WTC11 (cell line): ENCODE results near the gene AMBRA1.

ENCODE experiments used
- JUN ChIP-seq: sonication (generic); formaldehyde crosslinking; IDR thresholded peaks from 2 replicates; pipeline ENCODE4 v1.8.0; 2023; ENCODE audit warnings: mild to moderate bottlenecking, missing genetic modification reagents
- SOX15 ChIP-seq: fragments of 250-450 bp; sonication (Bioruptor Pico); IDR thresholded peaks from 2 replicates; pipeline ENCODE4 v1.9.0; 2021; ENCODE audit warnings: mild to moderate bottlenecking
- SP1 ChIP-seq: sonication (generic); formaldehyde crosslinking; conservative IDR thresholded peaks from 2 replicates; pipeline ENCODE4 v1.8.1; 2022; ENCODE audit warnings: missing genetic modification reagents
- TCF7 ChIP-seq: sonication (generic); formaldehyde crosslinking; IDR thresholded peaks from 2 replicates; pipeline ENCODE4 v1.8.0; 2022; ENCODE audit warnings: mild to moderate bottlenecking, low read depth, missing genetic modification reagents, moderate library complexity
- TF ChIP-seq, protein P1 (sequence below): fragments of 200-600 bp; IDR thresholded peaks from 2 replicates; pipeline ENCODE4 v1.8.0; 2022; ENCODE audit warnings: antibody characterized with exemption
- TF ChIP-seq, protein P2 (sequence below): sonication (generic); formaldehyde crosslinking; conservative IDR thresholded peaks from 2 replicates; pipeline ENCODE4 v1.8.1; 2022; ENCODE audit warnings: mild to moderate bottlenecking, missing genetic modification reagents
- TF ChIP-seq, protein P3 (sequence below): sonication (generic); formaldehyde crosslinking; IDR thresholded peaks from 2 replicates; pipeline ENCODE4 v1.8.1; 2023; ENCODE audit warnings: mild to moderate bottlenecking, missing genetic modification reagents, moderate library complexity
- TF ChIP-seq, protein P4 (sequence below): sonication (generic); formaldehyde crosslinking; IDR thresholded peaks from 2 replicates; pipeline ENCODE4 v1.8.0; 2022; ENCODE audit warnings: mild to moderate bottlenecking, missing genetic modification reagents

DNA sequence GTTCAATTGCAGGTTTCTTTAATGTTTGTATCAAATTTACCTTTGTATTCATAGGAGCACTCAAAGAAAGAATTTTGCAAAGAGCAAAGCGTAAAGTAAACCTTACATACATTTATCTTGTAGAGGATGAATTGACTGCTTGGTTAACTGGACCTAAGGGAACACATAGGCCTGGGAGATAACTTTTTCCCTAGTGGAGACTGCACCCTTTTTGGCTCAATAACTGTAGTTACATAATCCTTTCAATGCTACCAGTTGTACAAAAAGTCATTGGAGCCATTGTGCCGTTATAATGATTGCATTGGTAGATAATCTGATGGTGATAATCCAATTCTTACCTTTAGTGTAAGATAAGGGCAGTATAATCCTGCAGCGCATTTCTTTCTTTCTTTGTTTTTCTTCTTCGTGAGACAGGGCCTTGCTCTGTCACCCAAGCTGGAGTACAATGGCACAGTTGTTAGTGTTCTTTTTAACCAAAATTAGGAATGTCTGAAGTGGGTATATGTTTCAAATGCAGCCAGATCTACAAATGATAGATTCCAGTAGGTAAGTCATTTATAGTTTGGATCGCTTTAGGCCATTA, 41.8 kb upstream of the AMBRA1 start:
- TF ChIP-seq, protein P1, sequence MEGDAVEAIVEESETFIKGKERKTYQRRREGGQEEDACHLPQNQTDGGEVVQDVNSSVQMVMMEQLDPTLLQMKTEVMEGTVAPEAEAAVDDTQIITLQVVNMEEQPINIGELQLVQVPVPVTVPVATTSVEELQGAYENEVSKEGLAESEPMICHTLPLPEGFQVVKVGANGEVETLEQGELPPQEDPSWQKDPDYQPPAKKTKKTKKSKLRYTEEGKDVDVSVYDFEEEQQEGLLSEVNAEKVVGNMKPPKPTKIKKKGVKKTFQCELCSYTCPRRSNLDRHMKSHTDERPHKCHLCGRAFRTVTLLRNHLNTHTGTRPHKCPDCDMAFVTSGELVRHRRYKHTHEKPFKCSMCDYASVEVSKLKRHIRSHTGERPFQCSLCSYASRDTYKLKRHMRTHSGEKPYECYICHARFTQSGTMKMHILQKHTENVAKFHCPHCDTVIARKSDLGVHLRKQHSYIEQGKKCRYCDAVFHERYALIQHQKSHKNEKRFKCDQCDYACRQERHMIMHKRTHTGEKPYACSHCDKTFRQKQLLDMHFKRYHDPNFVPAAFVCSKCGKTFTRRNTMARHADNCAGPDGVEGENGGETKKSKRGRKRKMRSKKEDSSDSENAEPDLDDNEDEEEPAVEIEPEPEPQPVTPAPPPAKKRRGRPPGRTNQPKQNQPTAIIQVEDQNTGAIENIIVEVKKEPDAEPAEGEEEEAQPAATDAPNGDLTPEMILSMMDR: no peak
- TF ChIP-seq JUN (no peak), TCF7 (CRISPR knock-in tag) (no peak), SP1 (CRISPR knock-in tag) (no peak), SOX15 (CRISPR knock-in tag) (no peak)
- TF ChIP-seq, protein P2, sequence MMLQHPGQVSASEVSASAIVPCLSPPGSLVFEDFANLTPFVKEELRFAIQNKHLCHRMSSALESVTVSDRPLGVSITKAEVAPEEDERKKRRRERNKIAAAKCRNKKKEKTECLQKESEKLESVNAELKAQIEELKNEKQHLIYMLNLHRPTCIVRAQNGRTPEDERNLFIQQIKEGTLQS (CRISPR knock-in tag): no peak
- TF ChIP-seq, protein P3, sequence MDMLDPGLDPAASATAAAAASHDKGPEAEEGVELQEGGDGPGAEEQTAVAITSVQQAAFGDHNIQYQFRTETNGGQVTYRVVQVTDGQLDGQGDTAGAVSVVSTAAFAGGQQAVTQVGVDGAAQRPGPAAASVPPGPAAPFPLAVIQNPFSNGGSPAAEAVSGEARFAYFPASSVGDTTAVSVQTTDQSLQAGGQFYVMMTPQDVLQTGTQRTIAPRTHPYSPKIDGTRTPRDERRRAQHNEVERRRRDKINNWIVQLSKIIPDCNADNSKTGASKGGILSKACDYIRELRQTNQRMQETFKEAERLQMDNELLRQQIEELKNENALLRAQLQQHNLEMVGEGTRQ (CRISPR knock-in tag): no peak
- TF ChIP-seq, protein P4, sequence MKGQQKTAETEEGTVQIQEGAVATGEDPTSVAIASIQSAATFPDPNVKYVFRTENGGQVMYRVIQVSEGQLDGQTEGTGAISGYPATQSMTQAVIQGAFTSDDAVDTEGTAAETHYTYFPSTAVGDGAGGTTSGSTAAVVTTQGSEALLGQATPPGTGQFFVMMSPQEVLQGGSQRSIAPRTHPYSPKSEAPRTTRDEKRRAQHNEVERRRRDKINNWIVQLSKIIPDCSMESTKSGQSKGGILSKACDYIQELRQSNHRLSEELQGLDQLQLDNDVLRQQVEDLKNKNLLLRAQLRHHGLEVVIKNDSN (CRISPR knock-in tag): no peak
